Activated CD4-positive, alpha-beta T cell treated with anti-CD3 and anti-CD28 coated beads for 36 hours (primary cell): ENCODE measurements around the gene STAG1. TPM values are rescaled to one million over a fixed set of nuclear protein-coding genes. Genes with fewer than 3 reads are reported as not detected.
"Not testable (repeated sequence)": the region's sequence is repeated elsewhere in the genome, so short reads cannot be mapped to it uniquely, and the experiment has no call there.

Experiments used
- ATAC-seq: fragments of 200-7000 bp; cut with Tn5 transposase; one replicate; pipeline ENCODE4 v1.10.0; 2021; ENCODE audit warnings: mild to moderate bottlenecking, moderate library complexity
- CTCF ChIA-PET: fragments of 350-600 bp; sonication (Branson Sonifier 250); formaldehyde crosslinking; loops from one replicate; lab custom pipeline; 2021; ENCODE audit warnings: antibody characterized with exemption; lab: Charles Lee
- POLR2A ChIA-PET: fragments of 350-600 bp; sonication (Branson Sonifier 250); formaldehyde crosslinking; loops from one replicate; lab custom pipeline; 2021; ENCODE audit warnings: antibody characterized with exemption, inconsistent platforms; lab: Charles Lee
- DNase-seq: peaks from one replicate; pipeline ENCODE4 v3.0.0-alpha.2; 2020
- H3K27ac Mint-ChIP-seq: one replicate; pipeline ENCODE4 v1.8.0; 2021; ENCODE audit warnings: mixed read lengths
- H3K27me3 Mint-ChIP-seq: one replicate; pipeline ENCODE4 v1.8.0; 2021; ENCODE audit warnings: mixed read lengths
- H3K36me3 Mint-ChIP-seq: one replicate; pipeline ENCODE4 v1.8.0; 2021; ENCODE audit warnings: low read depth, mixed read lengths
- H3K4me1 Mint-ChIP-seq: one replicate; pipeline ENCODE4 v1.8.0; 2021; ENCODE audit warnings: mixed read lengths
- H3K4me3 Mint-ChIP-seq: one replicate; pipeline ENCODE4 v1.8.0; 2021; ENCODE audit warnings: mild to moderate bottlenecking, moderate library complexity, mixed read lengths
- H3K9me3 Mint-ChIP-seq: one replicate; pipeline ENCODE4 v1.8.0; 2021; ENCODE audit warnings: low read depth, mixed read lengths
- intact Hi-C, 2 experiments: fragments of 100-400 bp; cut with DNase I in 1 of 2; cut with micrococcal nuclease in 1 of 2; formaldehyde crosslinking; loops; one replicate each; pipeline versions ENCODE4 v1.14.2 to v1.15.1; 2022 to 2024; cut with DNase I, micrococcal nuclease
- total RNA-seq, 2 experiments: library from RNA; stranded (reverse); gene quantifications; one replicate each; pipeline ENCODE4 v1.2.3, GENCODE V29; 2021

Gene STAG1
- total RNA-seq, 2 experiments from 2014 or later, result 27.1 to 36.0 TPM

DNA sequence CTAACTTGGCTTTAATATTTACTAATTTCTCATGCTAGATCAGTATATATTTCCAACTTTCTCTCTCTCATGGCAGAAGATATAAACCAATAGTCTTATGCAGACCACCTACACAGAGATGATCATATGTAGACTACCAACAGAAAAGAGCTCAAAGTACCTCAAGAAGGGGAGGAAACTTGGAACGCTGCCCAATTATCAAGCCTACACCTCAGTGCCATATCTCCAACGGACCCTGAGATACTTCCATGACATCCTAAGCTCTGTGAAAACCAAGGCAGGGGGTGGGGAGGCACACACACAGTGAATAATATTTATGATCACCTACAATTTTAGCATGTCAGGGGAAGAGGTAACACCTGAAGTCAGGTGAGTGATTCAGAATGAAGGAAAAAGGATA, 100.6 kb downstream of the STAG1 start:
- ChIA-PET CTCF (no interaction called here), POLR2A (no interaction called here)
- Mint-ChIP-seq H3K9me3 (peaks cover 12% of the 10 kb centered on the region), H3K4me3 (no peak overlapping the region), H3K27me3 (no peaks in the 10 kb centered on the region), H3K4me1 (peaks cover 26% of the 10 kb centered on the region), H3K27ac (no peak overlapping the region), H3K36me3 (peaks cover 32% of the 10 kb centered on the region)
- DNase-seq (no peak), ATAC-seq (no peak)
- intact Hi-C loops, result no loop called here

DNA sequence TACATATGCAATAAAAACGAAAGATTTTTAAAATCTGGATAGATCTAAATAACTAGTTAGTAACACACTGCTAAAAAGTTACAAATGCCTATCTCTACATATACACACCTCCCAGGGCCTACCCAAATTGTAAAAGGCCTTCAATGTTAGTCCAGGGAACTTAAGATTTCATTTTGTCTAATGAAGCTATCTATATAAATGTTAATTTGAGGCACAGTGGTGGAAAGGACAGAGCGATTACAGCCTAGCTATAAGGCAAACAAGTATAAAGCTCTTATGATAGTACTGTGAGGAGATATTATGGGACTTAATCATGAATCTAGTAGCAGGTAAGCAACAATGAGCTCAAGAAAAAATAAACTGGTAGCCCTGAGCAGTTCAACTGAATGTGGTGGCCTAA, 101.7 kb downstream of the STAG1 start:
- peaks cover 24% of the 10 kb centered on the region for H3K36me3 Mint-ChIP-seq
- POLR2A ChIA-PET, result no interaction called here
- CTCF ChIA-PET, result no interaction called here
- peaks cover 35% of the 10 kb centered on the region for H3K4me1 Mint-ChIP-seq
- peak overlapping the region; percentile 1 for H3K27ac Mint-ChIP-seq
- DNase-seq (no peak), ATAC-seq (no peak)
- no peak overlapping the region for H3K4me3 Mint-ChIP-seq
- H3K9me3 Mint-ChIP-seq, result peaks cover 12% of the 10 kb centered on the region
- intact Hi-C loops, result no loop called here
- H3K27me3 Mint-ChIP-seq, result no peaks in the 10 kb centered on the region

DNA sequence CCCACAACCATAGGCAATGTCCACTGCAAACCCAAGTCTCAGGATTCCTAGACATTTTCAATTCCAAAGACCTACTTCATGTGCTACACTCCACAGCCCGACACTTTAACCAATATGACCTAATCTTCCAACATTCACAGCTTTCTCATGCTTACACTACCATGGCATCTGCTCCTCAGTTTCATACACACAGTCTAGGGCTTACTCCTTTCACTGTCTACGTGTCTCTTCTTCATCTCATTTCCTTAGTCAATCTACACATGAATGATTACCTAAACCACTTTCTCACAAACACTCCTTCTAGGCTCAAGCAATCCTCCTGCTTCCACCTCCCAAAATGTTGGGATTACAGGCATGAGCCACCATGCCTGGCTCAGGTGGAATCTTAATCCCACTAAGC, 106.3 kb downstream of the STAG1 start:
- Mint-ChIP-seq H3K27ac (no peak overlapping the region), H3K9me3 (no peaks in the 10 kb centered on the region), H3K4me1 (peaks cover 25% of the 10 kb centered on the region), H3K27me3 (no peaks in the 10 kb centered on the region), H3K36me3 (peaks cover 13% of the 10 kb centered on the region), H3K4me3 (no peak overlapping the region)
- ChIA-PET CTCF (interaction anchor here (1.0 kb wide), 1 partner anchor 16 kb away, joined by 3 read pairs; no protein-coding TSS in a partner anchor), POLR2A (no interaction called here)
- intact Hi-C loops, result no loop called here
- no peak for DNase-seq
- no peak for ATAC-seq

DNA sequence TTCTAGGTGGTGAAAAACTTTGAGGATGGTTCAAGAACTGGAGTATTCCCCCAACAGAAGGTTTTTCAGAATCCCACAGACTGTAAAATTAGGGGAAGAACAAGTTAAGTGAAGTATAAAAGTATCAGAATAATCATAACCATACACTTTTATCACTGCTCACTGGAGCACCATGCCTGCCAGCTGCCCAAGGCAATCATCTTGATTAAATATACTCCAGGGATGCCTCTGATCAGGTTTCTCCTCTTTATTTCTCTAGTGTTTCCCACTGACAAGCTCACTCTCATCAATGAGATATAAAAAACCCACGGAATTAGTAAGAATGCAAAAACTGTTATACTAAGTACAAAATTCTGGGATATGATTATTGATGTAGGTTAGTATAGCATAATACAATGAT, 108.0 kb downstream of the STAG1 start:
- intact Hi-C loops, result no loop called here
- Mint-ChIP-seq H3K4me1 (peaks cover 25% of the 10 kb centered on the region), H3K27me3 (no peaks in the 10 kb centered on the region), H3K9me3 (no peaks in the 10 kb centered on the region), H3K27ac (no peak overlapping the region), H3K36me3 (peaks cover 11% of the 10 kb centered on the region), H3K4me3 (no peak overlapping the region)
- CTCF ChIA-PET, result interaction anchor here (0.6 kb wide), 1 partner anchor 279 kb away, joined by 3 read pairs; no protein-coding TSS in a partner anchor
- DNase-seq (no peak), ATAC-seq (no peak)
- POLR2A ChIA-PET, result no interaction called here

GRCh38 chr3:136643380-136643779, 108.8 kb downstream of the STAG1 start:
- peaks cover 19% of the 10 kb centered on the region for H3K4me1 Mint-ChIP-seq
- H3K27ac Mint-ChIP-seq, H3K27me3 Mint-ChIP-seq, H3K36me3 Mint-ChIP-seq, POLR2A ChIA-PET, DNase-seq, H3K4me3 Mint-ChIP-seq, intact Hi-C loops, ATAC-seq, H3K9me3 Mint-ChIP-seq: not testable (repeated sequence)
- CTCF ChIA-PET, result interaction anchor here (1.4 to 1.8 kb wide), 2 partner anchors 10 to 12 kb away, joined by 3 to 4 read pairs; no protein-coding TSS in a partner anchor

DNA sequence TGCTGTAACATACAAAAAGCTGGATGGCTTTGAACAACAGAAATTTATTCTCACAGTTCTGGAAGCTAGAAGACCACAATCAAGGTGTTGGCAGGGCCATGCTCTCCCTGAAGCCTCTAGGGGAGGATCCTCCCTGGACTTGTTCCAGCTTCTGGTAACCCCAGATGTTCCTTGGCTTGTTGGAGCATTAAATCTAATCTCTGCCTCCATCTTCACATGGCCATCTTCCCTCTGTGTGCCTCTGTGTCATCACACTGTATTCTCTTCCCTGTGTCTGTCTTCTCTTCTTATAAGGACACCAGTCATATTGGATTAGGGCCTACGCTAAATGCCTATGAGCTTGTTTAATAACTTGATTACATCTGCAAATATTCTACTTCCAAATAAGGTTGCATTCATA, 109.5 kb downstream of the STAG1 start:
- Mint-ChIP-seq H3K36me3 (peaks cover 9% of the 10 kb centered on the region), H3K4me3 (no peak overlapping the region), H3K27ac (no peak overlapping the region), H3K9me3 (no peaks in the 10 kb centered on the region), H3K27me3 (no peaks in the 10 kb centered on the region), H3K4me1 (peaks cover 16% of the 10 kb centered on the region)
- ChIA-PET CTCF (interaction anchor here (0.7 to 1.8 kb wide), 4 partner anchors 11 to 281 kb away, joined by 3 to 5 read pairs (median 4); no protein-coding TSS in a partner anchor), POLR2A (no interaction called here)
- ATAC-seq (no peak), DNase-seq (no peak)
- intact Hi-C loops, result no loop called here

GRCh38 chr3:136639069-136639468, 113.1 kb downstream of the STAG1 start:
- intact Hi-C loops, result no loop called here
- Mint-ChIP-seq H3K27ac (no peak overlapping the region), H3K36me3 (peaks cover 8% of the 10 kb centered on the region), H3K4me3 (no peak overlapping the region), H3K9me3 (no peaks in the 10 kb centered on the region), H3K27me3 (no peaks in the 10 kb centered on the region), H3K4me1 (peaks cover 11% of the 10 kb centered on the region)
- no peak for DNase-seq
- ChIA-PET CTCF (interaction anchor here (0.6 to 1.9 kb wide), 4 partner anchors 10 to 34 kb away, joined by 3 to 5 read pairs (median 3); no protein-coding TSS in a partner anchor), POLR2A (no interaction called here)
- ATAC-seq, result no peak

GRCh38 chr3:136637176-136637575, 115.0 kb downstream of the STAG1 start:
- Mint-ChIP-seq H3K4me3 (no peak overlapping the region), H3K27me3 (no peaks in the 10 kb centered on the region), H3K9me3 (no peaks in the 10 kb centered on the region), H3K27ac (no peak overlapping the region), H3K36me3 (peaks cover 8% of the 10 kb centered on the region), H3K4me1 (peaks cover 21% of the 10 kb centered on the region)
- intact Hi-C loops, result no loop called here
- no peak for DNase-seq
- ChIA-PET POLR2A (no interaction called here), CTCF (no interaction called here)
- ATAC-seq, result no peak

DNA sequence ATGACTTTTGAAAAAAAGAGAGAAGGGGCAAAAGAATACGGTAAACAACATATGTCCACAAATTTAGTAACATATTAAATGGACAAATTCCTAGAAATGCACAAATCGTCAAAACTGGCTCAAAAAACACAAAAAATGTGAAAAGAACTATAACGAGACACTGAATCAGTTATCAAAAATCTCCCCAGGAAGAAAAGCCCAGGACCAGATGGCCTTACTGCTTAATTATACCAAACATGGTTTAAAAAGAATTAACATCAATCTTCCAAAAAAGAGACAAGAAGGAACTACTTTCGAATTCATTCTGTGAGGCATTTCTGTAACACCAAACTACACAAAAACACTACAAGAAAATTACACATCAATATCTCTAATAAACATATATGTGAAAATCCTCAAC, 117.4 kb downstream of the STAG1 start:
- CTCF ChIA-PET, result no interaction called here
- H3K4me3 Mint-ChIP-seq, result no peak overlapping the region

GRCh38 chr3:136632625-136633081, 119.5 kb downstream of the STAG1 start:
- Mint-ChIP-seq H3K4me3 (no peak overlapping the region), H3K9me3 (peaks cover 6% of the 10 kb centered on the region), H3K27ac (no peak overlapping the region), H3K27me3 (no peaks in the 10 kb centered on the region), H3K36me3 (peaks cover 40% of the 10 kb centered on the region), H3K4me1 (peaks cover 33% of the 10 kb centered on the region)
- intact Hi-C loops, result no loop called here
- ATAC-seq, result no peak
- DNase-seq, result no peak
- CTCF ChIA-PET, result interaction anchor here (2.1 kb wide), 1 partner anchor 10 kb away, joined by 4 read pairs; no protein-coding TSS in a partner anchor
- POLR2A ChIA-PET, result no interaction called here

More for the DNA sequence above, 117.4 kb downstream of the STAG1 start:
- DNase-seq (no peak), ATAC-seq (no peak)
- intact Hi-C loops, result no loop called here
- H3K36me3 Mint-ChIP-seq, result peaks cover 19% of the 10 kb centered on the region
- no peaks in the 10 kb centered on the region for H3K27me3 Mint-ChIP-seq
- H3K4me1 Mint-ChIP-seq, result peaks cover 31% of the 10 kb centered on the region
- H3K27ac Mint-ChIP-seq, result no peak overlapping the region
- POLR2A ChIA-PET, result no interaction called here
- no peaks in the 10 kb centered on the region for H3K9me3 Mint-ChIP-seq

DNA sequence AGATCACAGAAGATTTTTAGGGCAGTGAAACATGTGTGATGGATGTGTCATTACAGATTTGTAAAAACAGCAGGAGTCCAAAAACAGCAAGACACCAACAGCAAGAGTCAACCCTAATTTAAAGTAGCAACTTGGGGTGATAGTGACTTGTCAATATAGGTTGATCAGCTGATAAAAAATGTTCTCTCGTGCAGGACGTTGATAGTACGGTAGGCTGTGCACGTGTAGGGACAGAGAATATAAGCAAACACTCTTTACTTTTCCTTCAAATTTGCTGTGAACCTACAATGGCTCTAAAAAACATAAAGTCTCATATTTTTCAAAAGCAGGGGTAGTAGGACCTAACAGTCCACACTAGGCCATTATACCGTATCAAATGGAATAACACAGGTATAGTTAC, 120.8 kb downstream of the STAG1 start:
- ATAC-seq (no peak), DNase-seq (no peak)
- Mint-ChIP-seq H3K27ac (no peak overlapping the region), H3K4me1 (peaks cover 34% of the 10 kb centered on the region), H3K9me3 (peaks cover 6% of the 10 kb centered on the region), H3K4me3 (no peak overlapping the region), H3K36me3 (peaks cover 42% of the 10 kb centered on the region), H3K27me3 (no peaks in the 10 kb centered on the region)
- ChIA-PET POLR2A (no interaction called here), CTCF (interaction anchor here (2.1 kb wide), 1 partner anchor 11 kb away, joined by 4 read pairs; no protein-coding TSS in a partner anchor)
- intact Hi-C loops, result no loop called here

DNA sequence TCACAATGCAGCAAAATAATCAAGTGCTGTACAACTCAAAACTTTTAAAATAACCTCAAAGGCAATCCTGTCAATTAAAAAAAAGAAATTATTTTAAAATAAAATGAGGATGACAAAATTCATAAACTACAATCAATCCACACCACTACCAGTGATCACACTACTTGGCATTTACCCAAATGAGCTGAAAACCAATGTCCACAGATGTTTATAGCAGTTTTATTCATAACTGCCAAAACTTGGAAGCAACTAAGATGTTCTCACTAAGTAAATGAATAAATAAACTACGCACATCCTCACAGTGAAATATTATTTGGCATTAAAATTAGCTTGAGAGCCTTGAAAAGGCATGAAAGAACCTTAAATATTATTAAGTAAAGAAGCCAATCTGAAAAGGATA, 121.3 kb downstream of the STAG1 start:
- Mint-ChIP-seq H3K9me3 (peaks cover 6% of the 10 kb centered on the region), H3K36me3 (peaks cover 42% of the 10 kb centered on the region), H3K4me1 (peaks cover 34% of the 10 kb centered on the region), H3K27ac (no peak overlapping the region), H3K27me3 (no peaks in the 10 kb centered on the region), H3K4me3 (no peak overlapping the region)
- ATAC-seq, result no peak
- intact Hi-C loops, result no loop called here
- no peak for DNase-seq
- ChIA-PET CTCF (interaction anchor here (1.4 to 2.1 kb wide), 2 partner anchors 12 to 15 kb away, joined by 3 to 4 read pairs; no protein-coding TSS in a partner anchor), POLR2A (no interaction called here)
